ENCODE results near the gene IVD. TPM values are rescaled to one million over a fixed set of nuclear protein-coding genes. Genes with fewer than 3 reads are reported as not detected.

The IVD gene
- polyA plus RNA-seq, 6 donors from 2014 or later, result 15.6 to 36.3 (median 22.2) TPM

GRCh38 chr15:40382580-40383456 is 22.8 kb upstream of the IVD start, which contains the start of gene KNSTRN:
KNSTRN (plus strand) TSS chr15:40382721; CDS start chr15:40382836, 115 bp downstream.
- DNase-seq, result peak; percentile 89
- H3K4me3 Mint-ChIP-seq, result peak within 1 kb of the TSS; percentile 88 to 99 (median 98)
- ATAC-seq (ENCODE audit: low read depth in 2 of 2), result peak; percentile 98 to 100
- H3K4me1 Mint-ChIP-seq, result peaks cover 12 to 17% (median 14%) of the 10 kb centered on the region in 3 donors
- no peaks in the 10 kb centered on the region for H3K9me3 Mint-ChIP-seq
- H3K36me3 Mint-ChIP-seq, result peaks cover 0 to 8% of the 10 kb centered on the region in 2 donors
- peak within 1 kb of the TSS; percentile 41 to 93 (median 89) for H3K27ac Mint-ChIP-seq
- H3K27me3 Mint-ChIP-seq, result no peaks in the 10 kb centered on the region

GRCh38 chr15:40386480-40386879 is 19.1 kb upstream of the IVD start:
- H3K36me3 Mint-ChIP-seq, result peaks cover 11 to 17% of the 10 kb centered on the region in 2 donors
- peaks cover 12 to 17% (median 14%) of the 10 kb centered on the region in 3 donors for H3K4me1 Mint-ChIP-seq
- ATAC-seq (ENCODE audit: low read depth in 2 of 2) (no peak), DNase-seq (no peak)
- no peak overlapping the region for H3K27ac Mint-ChIP-seq
- peak overlapping the region in 1 of 8 donors; percentile 45 for H3K4me3 Mint-ChIP-seq
- no peaks in the 10 kb centered on the region for H3K27me3 Mint-ChIP-seq
- no peaks in the 10 kb centered on the region for H3K9me3 Mint-ChIP-seq

- Mint-ChIP-seq H3K36me3 (peaks cover 16 to 21% of the 10 kb centered on the region in 2 donors), H3K27ac (no peak overlapping the region), H3K4me1 (no peaks in the 10 kb centered on the region), H3K4me3 (no peak overlapping the region), H3K27me3 (no peaks in the 10 kb centered on the region), H3K9me3 (no peaks in the 10 kb centered on the region)
- DNase-seq (no peak), ATAC-seq (ENCODE audit: low read depth in 2 of 2) (no peak)
These were observed 16.4 kb upstream of the IVD start for GRCh38 chr15:40388941-40389823.

GRCh38 chr15:40389824-40390595 is 15.6 kb upstream of the IVD start:
- Mint-ChIP-seq H3K36me3 (peaks cover 16 to 21% of the 10 kb centered on the region in 2 donors), H3K4me3 (no peak overlapping the region)
- no peak for ATAC-seq (ENCODE audit: low read depth in 2 of 2)

GRCh38 chr15:40392986-40393948 is 12.3 kb upstream of the IVD start:
- Mint-ChIP-seq H3K27me3 (no peaks in the 10 kb centered on the region), H3K9me3 (no peaks in the 10 kb centered on the region), H3K4me1 (peaks cover 3 to 12% (median 10%) of the 10 kb centered on the region in 3 donors), H3K36me3 (peaks cover 13 to 16% of the 10 kb centered on the region in 2 donors), H3K4me3 (no peak overlapping the region), H3K27ac (peak overlapping the region in 1 of 6 donors; percentile 15)
- ATAC-seq (ENCODE audit: low read depth in 2 of 2) (no peak), DNase-seq (no peak)

More at GRCh38 chr15:40389824-40390595, 15.6 kb upstream of the IVD start:
- H3K27me3 Mint-ChIP-seq, result no peaks in the 10 kb centered on the region
- H3K27ac Mint-ChIP-seq, result no peak overlapping the region
- no peaks in the 10 kb centered on the region for H3K4me1 Mint-ChIP-seq
- no peak for DNase-seq
- no peaks in the 10 kb centered on the region for H3K9me3 Mint-ChIP-seq

GRCh38 chr15:40397688-40398412 is 7.7 kb upstream of the IVD start:
- ATAC-seq (ENCODE audit: low read depth in 2 of 2), result no peak
- H3K36me3 Mint-ChIP-seq, result peaks cover 4 to 5% of the 10 kb centered on the region in 2 donors

GRCh38 chr15:40398413-40398873 is 7.2 kb upstream of the IVD start:
- peaks cover 11 to 27% (median 19%) of the 10 kb centered on the region in 3 donors for H3K4me1 Mint-ChIP-seq
- H3K36me3 Mint-ChIP-seq, result peaks cover 4% of the 10 kb centered on the region in 2 donors
- peak overlapping the region; percentile 6 to 84 (median 70) for H3K4me3 Mint-ChIP-seq
- peak overlapping the region in 4 of 6 donors; percentile 40 to 90 (median 85) for H3K27ac Mint-ChIP-seq
- no peaks in the 10 kb centered on the region for H3K27me3 Mint-ChIP-seq
- ATAC-seq (ENCODE audit: low read depth in 2 of 2) (peak; percentile 92 to 96), DNase-seq (peak; percentile 49)
- no peaks in the 10 kb centered on the region for H3K9me3 Mint-ChIP-seq

More at GRCh38 chr15:40397688-40398412, 7.7 kb upstream of the IVD start:
- Mint-ChIP-seq H3K4me3 (peak overlapping the region; percentile 6 to 84 (median 62)), H3K4me1 (peaks cover 11 to 27% (median 19%) of the 10 kb centered on the region in 3 donors), H3K9me3 (no peaks in the 10 kb centered on the region), H3K27ac (peak overlapping the region in 5 of 6 donors; percentile 31 to 90 (median 81)), H3K27me3 (no peaks in the 10 kb centered on the region)
- no peak for DNase-seq

- no peak for ATAC-seq (ENCODE audit: low read depth in 2 of 2)
- Mint-ChIP-seq H3K36me3 (no peaks in the 10 kb centered on the region), H3K27me3 (no peaks in the 10 kb centered on the region), H3K9me3 (no peaks in the 10 kb centered on the region), H3K4me3 (no peak overlapping the region), H3K4me1 (peaks cover 11 to 27% (median 19%) of the 10 kb centered on the region in 3 donors), H3K27ac (peak overlapping the region in 1 of 6 donors; percentile 55)
- DNase-seq, result no peak
These were observed 6.2 kb upstream of the IVD start for GRCh38 chr15:40399370-40399769.

GRCh38 chr15:40407330-40407990 is 1.9 kb downstream of the IVD start:
- peak overlapping the region in 5 of 6 donors; percentile 39 to 88 (median 79) for H3K27ac Mint-ChIP-seq
- peak overlapping the region; percentile 6 to 92 (median 75) for H3K4me3 Mint-ChIP-seq

GRCh38 chr15:40409366-40409765 is 3.8 kb downstream of the IVD start:
- peaks cover 19 to 29% of the 10 kb centered on the region in 2 donors for H3K36me3 Mint-ChIP-seq
- ATAC-seq (ENCODE audit: low read depth in 2 of 2) (no peak), DNase-seq (no peak)
- no peaks in the 10 kb centered on the region for H3K27me3 Mint-ChIP-seq
- H3K27ac Mint-ChIP-seq, result no peak overlapping the region
- H3K4me3 Mint-ChIP-seq, result peak overlapping the region in 1 of 8 donors; percentile 15
- peaks cover 29 to 34% (median 30%) of the 10 kb centered on the region in 3 donors for H3K4me1 Mint-ChIP-seq
- no peaks in the 10 kb centered on the region for H3K9me3 Mint-ChIP-seq

More at GRCh38 chr15:40407330-40407990, 1.9 kb downstream of the IVD start:
- peak; percentile 65 for ATAC-seq (ENCODE audit: low read depth in 2 of 2)
- DNase-seq, result peak; percentile 36
- H3K27me3 Mint-ChIP-seq, result no peaks in the 10 kb centered on the region
- H3K9me3 Mint-ChIP-seq, result no peaks in the 10 kb centered on the region
- H3K4me1 Mint-ChIP-seq, result peaks cover 29 to 34% (median 30%) of the 10 kb centered on the region in 3 donors
- H3K36me3 Mint-ChIP-seq, result peaks cover 19 to 25% of the 10 kb centered on the region in 2 donors

- no peak overlapping the region for H3K27ac Mint-ChIP-seq
- no peak for ATAC-seq (ENCODE audit: low read depth in 2 of 2)
These were observed 4.9 kb downstream of the IVD start for GRCh38 chr15:40410476-40410875.

More at GRCh38 chr15:40410476-40410875, 4.9 kb downstream of the IVD start:
- Mint-ChIP-seq H3K36me3 (peaks cover 19 to 32% of the 10 kb centered on the region in 2 donors), H3K4me1 (peaks cover 20 to 25% (median 23%) of the 10 kb centered on the region in 3 donors), H3K27me3 (no peaks in the 10 kb centered on the region), H3K4me3 (no peak overlapping the region), H3K9me3 (no peaks in the 10 kb centered on the region)
- DNase-seq, result no peak

Measured in naive B cell (primary cell).